Measurements from ENCODE around the gene BCAT1. TPM values are rescaled to one million over a fixed set of nuclear protein-coding genes. Genes with fewer than 3 reads are reported as not detected.

Gene BCAT1
- total RNA-seq, 1 experiment from 2014 or later = 183 TPM

- peaks cover 89% of the 10 kb centered on the region for H3K79me2 ChIP-seq (ENCODE audit: low read length)
- no peaks in the 10 kb centered on the region for H3K9me3 ChIP-seq (ENCODE audit: low read length)
- no peak overlapping the region for H3K4me3 ChIP-seq (ENCODE audit: low read length)
- no peak overlapping the region for H3K9ac ChIP-seq (ENCODE audit: low read length)
- H2AFZ ChIP-seq (ENCODE audit: low read length) = no peak overlapping the region
- H4K20me1 ChIP-seq (ENCODE audit: insufficient read depth, low read depth, low read length) = no peaks in the 10 kb centered on the region
- peaks cover 23% of the 10 kb centered on the region for H3K4me1 ChIP-seq (ENCODE audit: low read length)
- H3K27ac ChIP-seq (ENCODE audit: low read length) = no peak overlapping the region
- DNase-seq = no peak
- H3K36me3 ChIP-seq (ENCODE audit: insufficient read depth, low read length) = no peaks in the 10 kb centered on the region
- no peak overlapping the region for H3K4me2 ChIP-seq (ENCODE audit: low read depth, low read length, poor library complexity, severe bottlenecking)
- H3K27me3 ChIP-seq (ENCODE audit: low read length) = no peaks in the 10 kb centered on the region
- no peaks in the 10 kb centered on the region for H3K9me2 ChIP-seq (replicated peaks; ENCODE audit: insufficient read depth, low read length)
Observed at GRCh38 chr12:24905431-24905830, 43.5 kb downstream of the BCAT1 start.

GRCh38 chr12:24904871-24905270, 44.0 kb downstream of the BCAT1 start:
- Histone ChIP-seq H2AFZ (ENCODE audit: low read length) (no peak overlapping the region), H3K4me3 (ENCODE audit: low read length) (no peak overlapping the region), H3K9ac (ENCODE audit: low read length) (no peak overlapping the region), H3K27ac (ENCODE audit: low read length) (no peak overlapping the region), H3K4me2 (ENCODE audit: low read depth, low read length, poor library complexity, severe bottlenecking) (no peak overlapping the region), H3K9me2 (replicated peaks; ENCODE audit: insufficient read depth, low read length) (no peaks in the 10 kb centered on the region), H3K4me1 (ENCODE audit: low read length) (peaks cover 23% of the 10 kb centered on the region), H3K27me3 (ENCODE audit: low read length) (no peaks in the 10 kb centered on the region), H3K79me2 (ENCODE audit: low read length) (peaks cover 92% of the 10 kb centered on the region), H3K36me3 (ENCODE audit: insufficient read depth, low read length) (no peaks in the 10 kb centered on the region), H4K20me1 (ENCODE audit: insufficient read depth, low read depth, low read length) (no peaks in the 10 kb centered on the region), H3K9me3 (ENCODE audit: low read length) (no peaks in the 10 kb centered on the region)
- DNase-seq = no peak

DNA sequence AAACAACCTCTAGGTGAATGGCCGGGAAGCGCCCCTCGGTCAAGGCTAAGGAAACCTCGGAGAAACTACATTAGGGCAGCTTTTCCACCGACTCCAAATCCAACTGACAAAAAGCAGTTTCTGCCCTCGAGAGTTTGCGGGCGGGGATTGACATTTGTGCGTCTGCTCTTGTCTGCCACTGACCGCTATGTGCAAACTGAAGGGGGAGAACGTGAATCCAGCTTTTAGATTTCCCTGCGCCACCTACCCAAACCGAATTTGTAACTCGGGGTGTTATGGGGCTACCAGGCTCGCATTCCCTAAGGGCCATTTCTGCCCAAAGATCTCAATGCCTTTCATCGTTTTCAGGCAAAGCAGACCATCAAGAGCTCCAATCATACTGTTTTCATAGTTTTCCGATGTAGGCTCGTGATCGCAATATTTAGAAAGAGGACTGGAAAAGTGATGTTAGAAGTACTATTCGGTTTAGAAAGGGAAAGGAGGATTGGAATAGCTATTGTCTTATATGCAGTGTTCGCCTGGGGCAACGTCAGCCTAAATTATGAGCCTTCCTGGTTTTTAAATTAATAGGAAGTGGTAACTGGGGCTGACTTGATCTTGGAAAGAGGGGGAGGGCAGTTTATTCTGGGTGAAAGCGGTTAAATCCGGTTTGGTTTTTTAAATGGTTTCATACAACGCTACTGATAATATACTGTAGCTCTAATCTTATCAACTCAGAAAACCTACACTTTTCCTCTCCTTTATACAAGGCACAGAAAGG, 45.4 kb downstream of the BCAT1 start:
- H4K20me1 ChIP-seq (ENCODE audit: insufficient read depth, low read depth, low read length) = no peaks in the 10 kb centered on the region
- H3K27ac ChIP-seq (ENCODE audit: low read length) = no peak overlapping the region
- H3K9ac ChIP-seq (ENCODE audit: low read length) = no peak overlapping the region
- no peaks in the 10 kb centered on the region for H3K9me3 ChIP-seq (ENCODE audit: low read length)
- H3K9me2 ChIP-seq (replicated peaks; ENCODE audit: insufficient read depth, low read length) = no peaks in the 10 kb centered on the region
- no peak overlapping the region for H3K4me3 ChIP-seq (ENCODE audit: low read length)
- H2AFZ ChIP-seq (ENCODE audit: low read length) = no peak overlapping the region
- H3K4me1 ChIP-seq (ENCODE audit: low read length) = peaks cover 23% of the 10 kb centered on the region
- no peak overlapping the region for H3K4me2 ChIP-seq (ENCODE audit: low read depth, low read length, poor library complexity, severe bottlenecking)
- H3K36me3 ChIP-seq (ENCODE audit: insufficient read depth, low read length) = no peaks in the 10 kb centered on the region; the same call in 1 of the 2 replicates
- peaks cover 92% of the 10 kb centered on the region for H3K79me2 ChIP-seq (ENCODE audit: low read length)
- no peak for DNase-seq
- no peaks in the 10 kb centered on the region for H3K27me3 ChIP-seq (ENCODE audit: low read length)

DNA sequence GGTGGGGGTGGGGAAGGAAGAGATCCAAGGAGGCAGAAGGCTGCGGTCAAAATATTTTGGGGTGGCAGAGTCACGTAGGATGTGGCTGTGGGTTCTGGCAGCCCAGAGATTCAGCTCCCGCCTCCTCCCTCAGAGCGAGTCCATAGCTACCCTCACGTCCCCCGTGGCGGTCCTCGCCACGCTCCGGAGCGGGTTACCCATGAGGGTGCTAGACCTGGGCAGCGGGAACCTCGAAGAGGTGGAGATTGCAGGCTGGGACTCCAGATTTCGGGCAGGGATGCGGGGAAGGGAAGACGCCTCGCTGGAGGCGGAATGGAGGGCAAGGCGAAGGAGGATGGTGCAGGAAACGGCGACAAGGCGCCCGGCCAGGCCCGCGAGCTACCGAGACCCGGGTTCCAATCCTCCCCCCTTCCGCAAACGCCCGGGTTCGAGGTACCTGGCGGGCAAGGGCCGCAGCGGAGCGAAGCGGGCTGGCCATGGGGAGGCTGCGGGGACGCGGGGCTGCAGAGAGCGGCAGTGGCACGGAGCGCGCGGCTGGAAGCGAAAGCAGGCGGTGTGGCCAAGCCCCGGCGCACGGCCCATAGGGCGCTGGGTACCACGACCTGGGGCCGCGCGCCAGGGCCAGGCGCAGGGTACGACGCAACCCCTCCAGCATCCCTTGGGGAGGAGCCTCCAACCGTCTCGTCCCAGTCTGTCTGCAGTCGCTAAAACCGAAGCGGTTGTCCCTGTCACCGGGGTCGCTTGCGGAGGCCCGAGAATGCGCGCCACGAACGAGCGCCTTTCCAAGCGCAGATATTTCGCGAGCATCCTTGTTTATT, 46.2 kb downstream of the BCAT1 start:
- Histone ChIP-seq H3K4me3 (ENCODE audit: low read length) (no peak overlapping the region), H3K4me2 (ENCODE audit: low read depth, low read length, poor library complexity, severe bottlenecking) (no peak overlapping the region), H2AFZ (ENCODE audit: low read length) (no peak overlapping the region), H3K9me2 (replicated peaks; ENCODE audit: insufficient read depth, low read length) (no peaks in the 10 kb centered on the region), H3K9me3 (ENCODE audit: low read length) (no peaks in the 10 kb centered on the region), H3K27ac (ENCODE audit: low read length) (no peak overlapping the region), H4K20me1 (ENCODE audit: insufficient read depth, low read depth, low read length) (no peaks in the 10 kb centered on the region), H3K27me3 (ENCODE audit: low read length) (no peaks in the 10 kb centered on the region), H3K36me3 (ENCODE audit: insufficient read depth, low read length) (no peaks in the 10 kb centered on the region; the same call in 1 of the 2 replicates), H3K4me1 (ENCODE audit: low read length) (peaks cover 22% of the 10 kb centered on the region), H3K79me2 (ENCODE audit: low read length) (peaks cover 94% of the 10 kb centered on the region), H3K9ac (ENCODE audit: low read length) (no peak overlapping the region)
- DNase-seq = no peak

DNA sequence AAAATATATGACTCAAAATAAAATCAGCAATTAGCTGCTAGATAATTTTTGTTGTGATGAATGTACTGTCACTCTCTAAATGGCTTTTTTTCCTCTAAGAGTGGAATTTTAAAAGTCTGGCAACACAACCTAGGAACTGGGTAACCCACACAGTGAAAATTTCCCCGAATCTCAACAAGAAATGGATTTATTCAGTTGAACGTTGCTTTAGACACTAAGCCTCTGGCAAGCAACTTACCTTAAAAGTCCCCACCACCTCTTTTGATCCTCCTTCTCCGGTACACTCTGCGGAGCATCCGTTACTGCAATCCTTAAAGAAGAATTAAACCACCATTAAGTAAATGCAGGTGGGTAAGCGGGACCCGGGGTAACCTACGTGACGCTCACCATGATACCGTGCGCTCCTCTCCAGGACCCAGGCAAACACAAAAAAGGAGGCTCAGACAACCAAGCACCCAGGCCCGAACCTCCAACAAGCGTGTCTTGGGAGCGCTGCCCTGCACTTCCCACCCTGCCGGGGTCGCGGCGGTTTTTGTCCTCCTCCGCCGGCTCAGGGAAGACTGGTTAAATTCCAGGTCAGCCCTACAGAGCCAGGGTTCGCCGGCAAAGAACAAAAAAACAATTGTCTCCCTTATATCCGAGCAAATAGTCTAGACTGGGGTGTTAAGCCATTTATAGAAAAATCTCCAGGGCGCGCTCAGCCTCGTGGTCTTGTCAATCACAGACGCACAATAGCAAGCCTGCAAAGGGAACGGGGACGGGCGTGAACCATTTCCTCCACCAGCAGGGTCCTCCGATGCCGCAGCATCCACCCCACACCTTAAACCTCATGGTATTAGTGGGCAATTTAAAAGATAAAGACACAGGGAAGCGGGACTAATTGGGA, 47.1 kb downstream of the BCAT1 start:
- Histone ChIP-seq H3K79me2 (ENCODE audit: low read length) (peaks cover 92% of the 10 kb centered on the region), H3K4me3 (ENCODE audit: low read length) (no peak overlapping the region), H3K9ac (ENCODE audit: low read length) (no peak overlapping the region), H3K4me1 (ENCODE audit: low read length) (peaks cover 13% of the 10 kb centered on the region), H3K9me2 (replicated peaks; ENCODE audit: insufficient read depth, low read length) (no peaks in the 10 kb centered on the region), H3K9me3 (ENCODE audit: low read length) (no peaks in the 10 kb centered on the region), H3K27ac (ENCODE audit: low read length) (no peak overlapping the region), H3K36me3 (ENCODE audit: insufficient read depth, low read length) (no peaks in the 10 kb centered on the region; the same call in 1 of the 2 replicates), H3K4me2 (ENCODE audit: low read depth, low read length, poor library complexity, severe bottlenecking) (no peak overlapping the region), H4K20me1 (ENCODE audit: insufficient read depth, low read depth, low read length) (no peaks in the 10 kb centered on the region), H3K27me3 (ENCODE audit: low read length) (no peaks in the 10 kb centered on the region), H2AFZ (ENCODE audit: low read length) (no peak overlapping the region)
- DNase-seq = no peak

DNA sequence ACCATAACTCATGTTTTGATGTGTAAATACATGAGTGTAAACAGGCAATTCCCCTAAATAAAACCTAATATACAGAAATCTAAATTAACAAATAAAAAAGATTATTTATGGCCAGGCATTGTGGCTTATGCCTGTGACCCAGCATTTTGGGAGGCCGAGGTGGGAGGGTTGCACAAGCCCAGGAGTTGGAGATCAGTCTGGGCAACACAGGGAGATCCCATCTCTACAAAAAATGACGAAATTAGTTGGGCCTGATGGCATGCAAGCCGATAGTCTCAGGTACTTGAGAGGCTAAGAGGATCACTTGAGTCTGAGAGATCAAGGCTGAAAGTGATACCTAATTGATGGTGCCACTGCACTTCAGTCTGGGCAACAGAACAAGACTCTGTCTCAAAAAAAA, 48.7 kb downstream of the BCAT1 start:
- no peaks in the 10 kb centered on the region for H3K9me2 ChIP-seq (replicated peaks; ENCODE audit: insufficient read depth, low read length)
- H3K79me2 ChIP-seq (ENCODE audit: low read length) = peaks cover 90% of the 10 kb centered on the region

DNA sequence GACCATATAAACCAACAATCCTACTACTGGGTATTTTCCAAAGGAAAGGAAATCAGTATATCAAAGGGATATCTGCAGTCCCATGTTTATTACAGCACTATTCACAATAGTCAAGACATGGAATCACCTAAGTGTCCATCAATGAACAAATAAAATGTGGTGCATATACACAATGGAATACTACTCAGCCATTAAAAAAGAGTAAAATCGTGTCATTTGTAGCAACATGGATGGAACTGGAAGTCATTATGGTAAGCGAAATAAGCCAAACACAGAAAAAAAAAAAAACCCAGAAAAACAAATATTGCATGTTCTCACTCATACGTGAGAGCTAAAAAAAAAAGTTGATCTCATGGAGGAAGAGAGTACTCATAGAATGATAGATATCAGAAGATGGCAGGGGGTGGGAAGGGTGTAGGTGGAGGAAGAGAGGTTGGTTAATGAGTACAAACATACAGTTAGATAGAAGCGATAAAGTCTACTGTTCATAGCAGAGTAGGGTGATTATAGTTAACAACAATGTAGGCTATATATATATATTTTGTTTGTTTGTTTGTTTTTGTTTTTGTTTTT, 49.3 kb downstream of the BCAT1 start:
- H3K9ac ChIP-seq (ENCODE audit: low read length) = no peak overlapping the region
- no peaks in the 10 kb centered on the region for H3K9me2 ChIP-seq (replicated peaks; ENCODE audit: insufficient read depth, low read length)
- no peaks in the 10 kb centered on the region; the same call in 1 of the 2 replicates for H3K36me3 ChIP-seq (ENCODE audit: insufficient read depth, low read length)
- H3K79me2 ChIP-seq (ENCODE audit: low read length) = peaks cover 90% of the 10 kb centered on the region
- no peak overlapping the region for H3K27ac ChIP-seq (ENCODE audit: low read length)
- no peak overlapping the region for H2AFZ ChIP-seq (ENCODE audit: low read length)
- no peak overlapping the region for H3K4me2 ChIP-seq (ENCODE audit: low read depth, low read length, poor library complexity, severe bottlenecking)
- H3K4me3 ChIP-seq (ENCODE audit: low read length) = no peak overlapping the region
- no peaks in the 10 kb centered on the region for H3K9me3 ChIP-seq (ENCODE audit: low read length)
- no peaks in the 10 kb centered on the region for H4K20me1 ChIP-seq (ENCODE audit: insufficient read depth, low read depth, low read length)
- no peaks in the 10 kb centered on the region for H3K27me3 ChIP-seq (ENCODE audit: low read length)
- DNase-seq = no peak
- no peaks in the 10 kb centered on the region; the same call in 1 of the 2 replicates for H3K4me1 ChIP-seq (ENCODE audit: low read length)

More for the DNA sequence above, 48.7 kb downstream of the BCAT1 start:
- Histone ChIP-seq H3K27me3 (ENCODE audit: low read length) (no peaks in the 10 kb centered on the region), H2AFZ (ENCODE audit: low read length) (no peak overlapping the region), H3K9ac (ENCODE audit: low read length) (no peak overlapping the region), H3K9me3 (ENCODE audit: low read length) (no peaks in the 10 kb centered on the region), H3K4me1 (ENCODE audit: low read length) (no peaks in the 10 kb centered on the region; the same call in 1 of the 2 replicates), H3K4me3 (ENCODE audit: low read length) (no peak overlapping the region), H3K36me3 (ENCODE audit: insufficient read depth, low read length) (no peaks in the 10 kb centered on the region; the same call in 1 of the 2 replicates), H4K20me1 (ENCODE audit: insufficient read depth, low read depth, low read length) (no peaks in the 10 kb centered on the region), H3K4me2 (ENCODE audit: low read depth, low read length, poor library complexity, severe bottlenecking) (no peak overlapping the region), H3K27ac (ENCODE audit: low read length) (no peak overlapping the region)
- no peak for DNase-seq

Data from Karpas-422 (cell line).